ENCODE measurements around the gene GMPS. TPM values are rescaled to one million over a fixed set of nuclear protein-coding genes. Genes with fewer than 3 reads are reported as not detected.
"Not testable (repeated sequence)": the region's sequence is repeated elsewhere in the genome, so short reads cannot be mapped to it uniquely, and the experiment has no call there.

Gene GMPS
- total RNA-seq, 1 donor from 2014 or later: 29.2 TPM

DNA sequence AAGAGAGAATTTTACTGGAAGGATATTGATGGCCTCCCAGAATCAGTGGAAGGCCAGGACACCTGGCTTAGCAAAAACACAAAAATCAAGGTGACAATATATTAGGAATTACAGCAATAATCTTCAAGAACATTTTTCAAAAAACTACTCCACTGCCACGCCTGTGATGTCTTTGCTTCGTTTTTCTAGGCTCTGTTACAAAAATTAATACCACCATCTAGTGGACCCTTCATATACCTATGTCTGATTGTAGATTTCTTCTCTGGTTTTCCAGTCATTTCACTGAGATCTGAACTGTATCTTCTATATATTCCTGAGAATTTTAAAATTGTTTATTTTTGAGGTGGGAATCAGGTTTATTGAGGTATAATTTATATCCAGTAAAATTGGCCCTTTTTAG is 10.6 kb upstream of the GMPS start:
- Histone ChIP-seq H3K4me1 (peaks cover 4% of the 10 kb centered on the region), H3K36me3 (no peaks in the 10 kb centered on the region), H3K27me3 (no peaks in the 10 kb centered on the region), H3K9me3 (no peaks in the 10 kb centered on the region), H3K27ac (no peak overlapping the region), H3K4me3 (no peak overlapping the region)
- TF ChIP-seq POLR2A (IDR thresholded peaks at IDR 0.05): no peak
- no peak for TF ChIP-seq POLR2AphosphoS5 (IDR thresholded peaks at IDR 0.05; ENCODE audit: insufficient read depth in 1 of 2, low read depth in 1 of 2)
- TF ChIP-seq, protein P1, sequence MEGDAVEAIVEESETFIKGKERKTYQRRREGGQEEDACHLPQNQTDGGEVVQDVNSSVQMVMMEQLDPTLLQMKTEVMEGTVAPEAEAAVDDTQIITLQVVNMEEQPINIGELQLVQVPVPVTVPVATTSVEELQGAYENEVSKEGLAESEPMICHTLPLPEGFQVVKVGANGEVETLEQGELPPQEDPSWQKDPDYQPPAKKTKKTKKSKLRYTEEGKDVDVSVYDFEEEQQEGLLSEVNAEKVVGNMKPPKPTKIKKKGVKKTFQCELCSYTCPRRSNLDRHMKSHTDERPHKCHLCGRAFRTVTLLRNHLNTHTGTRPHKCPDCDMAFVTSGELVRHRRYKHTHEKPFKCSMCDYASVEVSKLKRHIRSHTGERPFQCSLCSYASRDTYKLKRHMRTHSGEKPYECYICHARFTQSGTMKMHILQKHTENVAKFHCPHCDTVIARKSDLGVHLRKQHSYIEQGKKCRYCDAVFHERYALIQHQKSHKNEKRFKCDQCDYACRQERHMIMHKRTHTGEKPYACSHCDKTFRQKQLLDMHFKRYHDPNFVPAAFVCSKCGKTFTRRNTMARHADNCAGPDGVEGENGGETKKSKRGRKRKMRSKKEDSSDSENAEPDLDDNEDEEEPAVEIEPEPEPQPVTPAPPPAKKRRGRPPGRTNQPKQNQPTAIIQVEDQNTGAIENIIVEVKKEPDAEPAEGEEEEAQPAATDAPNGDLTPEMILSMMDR (IDR thresholded peaks at IDR 0.05): no peak
- intact Hi-C loops (cut with DNase I): no loop called here
- no peak for DNase-seq (ENCODE audit: extremely low spot score in 2 of 2)

DNA sequence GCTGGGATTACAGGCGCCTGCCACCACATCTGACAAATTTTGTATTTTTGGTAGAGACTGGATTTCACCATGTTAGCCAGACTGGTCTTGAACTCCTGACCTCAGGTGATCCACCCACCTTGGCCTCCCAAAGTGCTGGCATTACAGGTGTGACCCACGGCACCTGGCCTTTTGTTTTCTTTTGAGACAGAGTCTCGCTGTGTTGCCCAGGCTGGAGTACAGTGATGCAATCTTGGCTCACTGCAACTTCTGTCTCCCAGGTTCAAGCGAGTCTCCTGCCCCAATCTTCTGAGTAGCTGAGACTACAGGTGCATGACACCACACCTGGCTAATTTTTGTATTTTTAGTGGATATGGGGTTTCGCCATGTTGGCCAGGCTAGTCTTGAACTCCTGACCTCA is 10.0 kb upstream of the GMPS start:
- H3K27me3 ChIP-seq; DNase-seq (ENCODE audit: extremely low spot score in 2 of 2); H3K4me3 ChIP-seq; H3K36me3 ChIP-seq; H3K9me3 ChIP-seq; H3K4me1 ChIP-seq; H3K27ac ChIP-seq; intact Hi-C loops (cut with DNase I): not testable (repeated sequence)

DNA sequence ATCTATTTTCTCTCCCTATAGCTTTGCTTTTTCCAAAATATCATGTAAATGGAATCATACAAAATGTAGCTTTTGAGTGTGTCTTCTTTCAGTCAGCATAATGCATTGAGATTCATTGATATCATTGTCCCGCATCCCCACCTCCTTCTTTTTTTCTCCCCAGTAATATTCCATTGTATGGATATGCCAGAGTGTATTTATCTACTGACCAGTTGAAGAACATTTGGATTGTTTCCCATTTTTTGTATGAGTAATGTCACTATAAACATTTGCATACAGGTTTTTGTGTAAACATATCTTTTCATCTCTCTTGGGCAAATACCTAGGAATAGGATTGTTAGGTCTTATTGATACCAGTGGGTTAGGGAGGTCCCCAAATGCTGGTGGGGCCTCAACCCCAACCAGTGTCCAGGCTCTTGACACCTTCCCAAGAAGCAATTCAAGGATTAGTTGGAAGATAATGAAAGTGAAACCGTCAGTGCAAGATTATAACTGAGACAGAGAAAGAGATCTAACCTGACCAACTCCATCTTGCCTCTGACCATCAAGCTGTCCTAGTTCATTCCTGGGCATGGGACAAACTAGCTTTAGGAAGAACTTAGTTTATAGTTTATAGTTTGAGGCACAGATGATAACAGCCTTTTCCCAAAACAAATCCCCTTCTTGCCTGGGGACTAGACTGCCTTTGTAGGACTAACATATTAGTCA is 8.8 kb upstream of the GMPS start:
- H3K27me3 ChIP-seq: no peaks in the 10 kb centered on the region
- H3K27ac ChIP-seq: no peak overlapping the region
- no peaks in the 10 kb centered on the region for H3K4me1 ChIP-seq
- no peak overlapping the region for H3K4me3 ChIP-seq
- no peaks in the 10 kb centered on the region for H3K9me3 ChIP-seq
- no peak for TF ChIP-seq POLR2A (IDR thresholded peaks at IDR 0.05)
- TF ChIP-seq, protein P1 (IDR thresholded peaks at IDR 0.05): no peak
- no peaks in the 10 kb centered on the region for H3K36me3 ChIP-seq
- intact Hi-C loops (cut with DNase I): no loop called here
- DNase-seq (ENCODE audit: extremely low spot score in 2 of 2): no peak

DNA sequence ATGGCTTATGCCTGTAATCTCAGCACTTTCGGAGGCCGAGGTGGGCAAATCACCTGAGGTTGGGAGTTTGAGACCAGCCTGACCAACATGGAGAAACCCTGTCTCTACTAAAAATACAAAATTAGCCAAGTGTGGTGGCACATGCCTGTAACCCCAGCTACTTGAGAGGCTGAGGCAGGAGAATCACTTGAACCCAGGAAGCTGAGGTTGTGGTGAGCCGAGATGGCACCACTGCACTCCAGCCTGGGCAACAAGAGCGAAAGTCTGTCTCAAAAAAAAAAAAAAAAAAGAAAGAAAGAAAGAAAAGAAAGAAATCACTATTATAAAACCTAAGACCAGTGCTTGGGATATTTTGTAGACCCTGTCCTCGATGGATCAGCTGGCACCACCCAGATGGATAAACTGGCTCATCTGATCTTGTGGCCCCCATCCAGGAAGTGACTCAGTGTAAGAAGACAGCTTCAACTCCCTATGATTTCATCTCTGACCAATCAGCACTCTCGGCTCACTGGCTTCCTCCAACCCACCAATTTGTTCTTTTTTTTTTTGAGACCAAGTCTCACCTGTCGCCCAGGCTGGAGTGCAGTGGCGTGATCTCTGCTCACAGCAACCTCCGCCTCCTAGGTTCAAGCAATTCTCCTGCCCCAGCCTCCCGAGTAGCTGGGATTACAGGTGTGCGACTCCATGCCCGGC is 8.0 kb upstream of the GMPS start:
- intact Hi-C loops (cut with DNase I); H3K36me3 ChIP-seq; H3K4me1 ChIP-seq; H3K27me3 ChIP-seq; H3K9me3 ChIP-seq; H3K27ac ChIP-seq; DNase-seq (ENCODE audit: extremely low spot score in 2 of 2); H3K4me3 ChIP-seq: not testable (repeated sequence)

DNA sequence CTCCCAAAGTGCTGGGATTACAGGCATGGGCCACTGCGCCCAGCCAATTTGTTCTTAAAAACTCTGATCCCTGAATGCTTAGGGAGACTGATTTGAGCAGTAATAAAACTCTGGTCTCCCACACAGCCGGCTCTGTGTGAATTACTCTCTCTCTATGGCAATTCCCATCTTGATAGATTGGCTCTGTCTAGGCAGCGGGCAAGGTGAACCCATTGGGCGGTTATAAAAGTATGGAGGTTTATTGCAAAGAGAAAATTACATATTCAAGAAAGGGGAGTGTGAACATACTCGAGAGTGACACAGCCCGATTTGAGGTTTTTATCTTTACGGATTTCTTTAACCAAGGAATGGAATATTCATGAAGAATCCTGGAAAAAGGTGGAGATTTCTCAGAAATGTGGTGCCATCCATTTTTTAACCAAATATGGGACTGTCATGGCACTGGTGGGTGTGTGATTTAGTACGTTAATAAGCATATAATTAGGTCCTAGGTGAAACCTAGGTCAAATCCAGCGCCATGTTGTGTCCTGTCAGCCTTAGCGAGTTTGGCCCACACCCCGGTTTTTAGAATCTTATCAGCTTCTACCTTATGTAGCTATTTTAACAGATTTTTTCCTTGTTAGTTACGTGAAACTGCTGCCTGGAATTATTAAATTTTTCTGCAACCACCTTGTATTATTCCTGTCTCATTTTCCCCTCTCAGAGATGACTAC is 7.2 kb upstream of the GMPS start:
- Histone ChIP-seq H3K36me3 (no peaks in the 10 kb centered on the region), H3K4me3 (no peak overlapping the region), H3K9me3 (no peaks in the 10 kb centered on the region), H3K27ac (no peak overlapping the region), H3K27me3 (no peaks in the 10 kb centered on the region), H3K4me1 (no peaks in the 10 kb centered on the region)
- TF ChIP-seq, protein P1 (IDR thresholded peaks at IDR 0.05): no peak
- no peak for TF ChIP-seq POLR2AphosphoS5 (IDR thresholded peaks at IDR 0.05; ENCODE audit: insufficient read depth in 1 of 2, low read depth in 1 of 2)
- no peak for TF ChIP-seq POLR2A (IDR thresholded peaks at IDR 0.05)
- no peak for DNase-seq (ENCODE audit: extremely low spot score in 2 of 2)
- intact Hi-C loops (cut with DNase I): no loop called here

DNA sequence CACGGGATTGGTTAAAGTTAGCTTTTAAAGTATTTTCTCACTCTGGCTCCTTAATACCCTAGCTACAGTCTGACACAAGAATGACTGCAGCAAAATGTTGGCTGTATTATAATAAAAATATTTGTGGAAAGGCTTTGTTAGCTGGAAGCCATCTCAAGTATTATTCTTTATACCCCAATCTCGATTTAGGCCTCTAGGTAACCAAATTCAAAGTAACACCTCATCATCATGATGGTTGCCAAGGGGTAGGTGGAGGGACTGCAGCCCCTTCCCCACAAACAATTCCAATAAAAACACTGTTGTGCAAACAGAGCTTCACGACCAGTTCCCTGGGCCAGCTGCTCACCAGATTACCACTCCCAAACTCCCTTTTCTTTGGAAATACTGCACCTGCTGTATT is 759 bp upstream of the GMPS start:
- H3K36me3 ChIP-seq: no peaks in the 10 kb centered on the region
- H3K4me1 ChIP-seq: peaks cover 31% of the 10 kb centered on the region
- intact Hi-C loops (cut with DNase I): no loop called here
- peak overlapping the region; percentile 99 for H3K27ac ChIP-seq
- H3K9me3 ChIP-seq: no peaks in the 10 kb centered on the region
- H3K27me3 ChIP-seq: no peaks in the 10 kb centered on the region
- peak overlapping the region; percentile 47 to 100 for H3K4me3 ChIP-seq
- TF ChIP-seq POLR2AphosphoS5 (IDR thresholded peaks at IDR 0.05; ENCODE audit: insufficient read depth in 1 of 2, low read depth in 1 of 2) (no peak), POLR2A (IDR thresholded peaks at IDR 0.05) (no peak)
- TF ChIP-seq, protein P1 (IDR thresholded peaks at IDR 0.05): no peak
- DNase-seq (ENCODE audit: extremely low spot score in 2 of 2): no peak
